HCT116 (cell line): ENCODE data around the gene PTTG1IP.

Source experiments
- CBX3 ChIP-seq: IDR thresholded peaks from 2 replicates; pipeline ENCODE4 v1.6.1; 2012; ENCODE audit warnings: low read depth
- EZH2 ChIP-seq: fragments of 200-600 bp; sonication (generic); IDR thresholded peaks from 2 replicates; pipeline ENCODE4 v1.6.1; 2017; ENCODE audit warnings: antibody characterized with exemption, mixed run types
- EZH2phosphoT487 ChIP-seq: fragments of 200-600 bp; IDR thresholded peaks from 2 replicates; pipeline ENCODE4 v1.6.1; 2018; ENCODE audit warnings: antibody characterized with exemption, borderline replicate concordance
- JUND ChIP-seq: IDR thresholded peaks from 2 replicates; pipeline ENCODE4 v1.6.1; 2012
- POLR2A ChIP-seq: IDR thresholded peaks from 2 replicates; pipeline ENCODE4 v1.7.0; 2011; ENCODE audit warnings: borderline replicate concordance; ENCODE audit not compliant: insufficient read depth, insufficient read length; ENCODE audit errors: extremely low read depth
- POLR2AphosphoS5 ChIP-seq: IDR thresholded peaks from 2 replicates; pipeline ENCODE4 v1.6.1; 2011; ENCODE audit warnings: mild to moderate bottlenecking, low read depth, low read length, moderate library complexity
- SIN3A ChIP-seq: IDR thresholded peaks from 2 replicates; pipeline ENCODE4 v1.6.1; 2012; ENCODE audit warnings: low read depth
- SRF ChIP-seq: IDR thresholded peaks from 2 replicates; pipeline ENCODE4 v1.6.1; 2012; ENCODE audit warnings: low read depth
- ZFX ChIP-seq: fragments of 450-650 bp; IDR thresholded peaks from 2 replicates; pipeline ENCODE4 v1.6.1; 2017
- TF ChIP-seq, protein P1 (sequence below), 3 experiments: fragments of 200-600 bp in 1 of 3; sonication (generic) in 1 of 3; IDR thresholded peaks in 2 of 3; conservative IDR thresholded peaks in 1 of 3; 2 replicates each; pipeline ENCODE4 v1.5.1; 2012 to 2017; ENCODE audit warnings: low read depth in 2 of 3, low read length in 2 of 3, antibody characterized with exemption in 1 of 3, borderline replicate concordance in 1 of 3, control low read depth in 1 of 3, mild to moderate bottlenecking in 1 of 3, mixed read lengths in 1 of 3, mixed run types in 1 of 3, moderate library complexity in 1 of 3; ENCODE audit not compliant: insufficient read depth in 1 of 3
- TF ChIP-seq, protein P2 (sequence below): IDR thresholded peaks from 2 replicates; pipeline ENCODE4 v1.6.1; 2011; ENCODE audit warnings: mild to moderate bottlenecking, low read length, moderate library complexity; ENCODE audit not compliant: insufficient replicate concordance; ENCODE audit errors: extremely low read depth

DNA sequence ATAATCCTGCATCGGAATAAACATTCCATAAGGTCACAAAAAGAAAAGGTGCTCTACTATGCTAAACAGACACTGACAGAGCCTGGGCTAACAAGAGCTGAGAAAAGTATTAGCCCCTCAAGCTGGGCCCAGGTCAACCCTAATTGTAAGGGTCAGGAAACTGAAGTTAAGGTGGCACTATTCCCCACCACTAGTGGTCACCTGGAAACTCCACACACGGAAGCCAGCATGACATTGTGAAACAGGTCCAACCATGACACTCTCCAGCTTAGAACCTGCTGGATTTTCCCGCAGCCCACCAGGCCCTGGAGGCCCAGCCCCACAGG, 1.2 kb downstream of the PTTG1IP start:
- TF ChIP-seq POLR2A, result no peak
- TF ChIP-seq, protein P1, sequence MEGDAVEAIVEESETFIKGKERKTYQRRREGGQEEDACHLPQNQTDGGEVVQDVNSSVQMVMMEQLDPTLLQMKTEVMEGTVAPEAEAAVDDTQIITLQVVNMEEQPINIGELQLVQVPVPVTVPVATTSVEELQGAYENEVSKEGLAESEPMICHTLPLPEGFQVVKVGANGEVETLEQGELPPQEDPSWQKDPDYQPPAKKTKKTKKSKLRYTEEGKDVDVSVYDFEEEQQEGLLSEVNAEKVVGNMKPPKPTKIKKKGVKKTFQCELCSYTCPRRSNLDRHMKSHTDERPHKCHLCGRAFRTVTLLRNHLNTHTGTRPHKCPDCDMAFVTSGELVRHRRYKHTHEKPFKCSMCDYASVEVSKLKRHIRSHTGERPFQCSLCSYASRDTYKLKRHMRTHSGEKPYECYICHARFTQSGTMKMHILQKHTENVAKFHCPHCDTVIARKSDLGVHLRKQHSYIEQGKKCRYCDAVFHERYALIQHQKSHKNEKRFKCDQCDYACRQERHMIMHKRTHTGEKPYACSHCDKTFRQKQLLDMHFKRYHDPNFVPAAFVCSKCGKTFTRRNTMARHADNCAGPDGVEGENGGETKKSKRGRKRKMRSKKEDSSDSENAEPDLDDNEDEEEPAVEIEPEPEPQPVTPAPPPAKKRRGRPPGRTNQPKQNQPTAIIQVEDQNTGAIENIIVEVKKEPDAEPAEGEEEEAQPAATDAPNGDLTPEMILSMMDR (IDR thresholded peaks at IDR 0.05 in 2 of 3, conservative IDR thresholded peaks at IDR 0.05 in 1 of 3; ENCODE audit: borderline replicate concordance in 1 of 3, insufficient read depth in 1 of 3, low read depth in 2 of 3, low read length in 2 of 3), result 0 out of 6 replicates have a peak, but pooled peaks of 1 of the 3 experiments have one; percentile 5
- no peak for TF ChIP-seq EZH2
- no peak for TF ChIP-seq JUND
- no peak for TF ChIP-seq POLR2AphosphoS5
- no peak for TF ChIP-seq SRF
- TF ChIP-seq SIN3A, result no peak
- TF ChIP-seq, protein P2, sequence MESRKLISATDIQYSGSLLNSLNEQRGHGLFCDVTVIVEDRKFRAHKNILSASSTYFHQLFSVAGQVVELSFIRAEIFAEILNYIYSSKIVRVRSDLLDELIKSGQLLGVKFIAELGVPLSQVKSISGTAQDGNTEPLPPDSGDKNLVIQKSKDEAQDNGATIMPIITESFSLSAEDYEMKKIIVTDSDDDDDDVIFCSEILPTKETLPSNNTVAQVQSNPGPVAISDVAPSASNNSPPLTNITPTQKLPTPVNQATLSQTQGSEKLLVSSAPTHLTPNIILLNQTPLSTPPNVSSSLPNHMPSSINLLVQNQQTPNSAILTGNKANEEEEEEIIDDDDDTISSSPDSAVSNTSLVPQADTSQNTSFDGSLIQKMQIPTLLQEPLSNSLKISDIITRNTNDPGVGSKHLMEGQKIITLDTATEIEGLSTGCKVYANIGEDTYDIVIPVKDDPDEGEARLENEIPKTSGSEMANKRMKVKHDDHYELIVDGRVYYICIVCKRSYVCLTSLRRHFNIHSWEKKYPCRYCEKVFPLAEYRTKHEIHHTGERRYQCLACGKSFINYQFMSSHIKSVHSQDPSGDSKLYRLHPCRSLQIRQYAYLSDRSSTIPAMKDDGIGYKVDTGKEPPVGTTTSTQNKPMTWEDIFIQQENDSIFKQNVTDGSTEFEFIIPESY, result no peak
- TF ChIP-seq CBX3, result no peak
- no peak for TF ChIP-seq ZFX
- no peak for TF ChIP-seq EZH2phosphoT487
